Activated naive CD4-positive, alpha-beta T cell treated with Interleukin-2 at 50 U/mL for 16 hours (primary cell): ENCODE results near the gene CSK.
"Not testable (repeated sequence)": the region's sequence is repeated elsewhere in the genome, so short reads cannot be mapped to it uniquely, and the experiment has no call there.

ENCODE experiments used
- DNase-seq: peaks from one replicate; pipeline ENCODE4 v3.0.0-alpha.2; 2020

CSK gene

GRCh38 chr15:74773329-74773728 lies 8.6 kb upstream of the CSK start:
- no peak for DNase-seq

- no peak for DNase-seq
These were observed 8.1 kb upstream of the CSK start for GRCh38 chr15:74773731-74774252.

- DNase-seq: no peak
These were observed 6.7 kb upstream of the CSK start for GRCh38 chr15:74775132-74775562.

GRCh38 chr15:74775894-74776293 lies 6.0 kb upstream of the CSK start:
- DNase-seq: no peak

GRCh38 chr15:74776821-74777768 lies 4.8 kb upstream of the CSK start:
- DNase-seq: peak; percentile 53

- DNase-seq: no peak
These were observed 3.9 kb upstream of the CSK start for GRCh38 chr15:74777769-74778598.

GRCh38 chr15:74778599-74778970 lies 3.3 kb upstream of the CSK start:
- no peak for DNase-seq

GRCh38 chr15:74779162-74779648 lies 2.7 kb upstream of the CSK start:
- DNase-seq: no peak

- peak; percentile 53 for DNase-seq
These were observed 1.1 kb upstream of the CSK start for GRCh38 chr15:74780523-74781430.

- DNase-seq: peak; percentile 66
These were observed 585 bp downstream of the CSK start for GRCh38 chr15:74782259-74783071.

- no peak for DNase-seq
These were observed 1.4 kb downstream of the CSK start for GRCh38 chr15:74783072-74783807.

- DNase-seq: no peak
These were observed 1.9 kb downstream of the CSK start for GRCh38 chr15:74783808-74784175.

GRCh38 chr15:74784426-74785193 lies 2.7 kb downstream of the CSK start:
- no peak for DNase-seq

- no peak for DNase-seq
These were observed 3.5 kb downstream of the CSK start for GRCh38 chr15:74785194-74786032.

GRCh38 chr15:74786081-74786480 lies 4.2 kb downstream of the CSK start:
- not testable (repeated sequence) for DNase-seq

- DNase-seq: no peak
These were observed 4.8 kb downstream of the CSK start for GRCh38 chr15:74786551-74787165.

GRCh38 chr15:74787251-74788041 lies 5.6 kb downstream of the CSK start:
- peak; percentile 92 for DNase-seq
